Prostate gland (tissue), 2 donors: Measurements from ENCODE around the gene MRPL53. TPM values are rescaled to one million over a fixed set of nuclear protein-coding genes. Genes with fewer than 3 reads are reported as not detected.

Experiments used
- DNase-seq: peaks from one replicate; pipeline ENCODE4 v3.0.0-alpha.2; 2019; ENCODE audit warnings: low spot score
- H3K27ac ChIP-seq, 2 donors: fragments of 200-600 bp; sonication (generic); 2 replicates each; pipeline ENCODE4 v1.5.1; 2017 to 2019
- H3K27me3 ChIP-seq: fragments of 200-600 bp; sonication (generic); replicated peaks from 2 replicates; pipeline ENCODE4 v1.5.1; 2019; ENCODE audit not compliant: insufficient read depth
- H3K36me3 ChIP-seq, 2 donors: fragments of 200-600 bp; sonication (generic); 1 replicate in 1 of 2; 2 replicates in 1 of 2; pipeline versions ENCODE4 v1.5.1 to v1.8.1; 2017 to 2019
- H3K4me1 ChIP-seq: fragments of 200-600 bp; sonication (generic); replicated peaks from 2 replicates; pipeline ENCODE4 v1.5.1; 2019
- H3K4me3 ChIP-seq, 2 donors: fragments of 200-600 bp; sonication (generic); 2 replicates each; pipeline ENCODE4 v1.5.1; 2017 to 2019
- H3K9me3 ChIP-seq: fragments of 200-600 bp; sonication (generic); 2 replicates; pipeline ENCODE4 v1.5.1; 2017
- POLR2A ChIP-seq: fragments of 450-650 bp; IDR thresholded peaks from one replicate; pipeline ENCODE4 v1.6.1; 2016; ENCODE audit warnings: antibody characterized with exemption, mild to moderate bottlenecking
- POLR2AphosphoS5 ChIP-seq: sonication (generic); formaldehyde crosslinking; IDR thresholded peaks from one replicate; pipeline ENCODE4 v1.6.1; 2017; ENCODE audit warnings: antibody characterized with exemption
- WGBS: methylation state at CpG from one replicate; pipeline ENCODE4 v1.1.5; 2018; 5-methylcytosine and 5-hydroxymethylcytosine counted together
- intact Hi-C: fragments of 100-400 bp; cut with DNase I; formaldehyde crosslinking; loops from one replicate; pipeline ENCODE4 v1.14.2; 2022
- total RNA-seq, 2 donors: library from RNA; depleted of rRNA; stranded (reverse); fragments of >200 nt; gene quantifications; one replicate each; pipeline ENCODE4 v1.1.0, GENCODE V29; 2016
- TF ChIP-seq, protein P1 (sequence below), 4 experiments: fragments of 200-600 bp in 2 of 4; fragments of 450-650 bp in 2 of 4; sonication (generic) in 2 of 4; IDR thresholded peaks; 1 replicate in 3 of 4; 2 replicates in 1 of 4; pipeline ENCODE4 v1.5.1; 2016 to 2019; ENCODE audit warnings: antibody characterized with exemption in 4 of 4, mild to moderate bottlenecking in 2 of 4, moderate library complexity in 2 of 4

MRPL53 gene
- 10 to 100 TPM; 28.2 to 63.3 TPM for total RNA-seq

DNA sequence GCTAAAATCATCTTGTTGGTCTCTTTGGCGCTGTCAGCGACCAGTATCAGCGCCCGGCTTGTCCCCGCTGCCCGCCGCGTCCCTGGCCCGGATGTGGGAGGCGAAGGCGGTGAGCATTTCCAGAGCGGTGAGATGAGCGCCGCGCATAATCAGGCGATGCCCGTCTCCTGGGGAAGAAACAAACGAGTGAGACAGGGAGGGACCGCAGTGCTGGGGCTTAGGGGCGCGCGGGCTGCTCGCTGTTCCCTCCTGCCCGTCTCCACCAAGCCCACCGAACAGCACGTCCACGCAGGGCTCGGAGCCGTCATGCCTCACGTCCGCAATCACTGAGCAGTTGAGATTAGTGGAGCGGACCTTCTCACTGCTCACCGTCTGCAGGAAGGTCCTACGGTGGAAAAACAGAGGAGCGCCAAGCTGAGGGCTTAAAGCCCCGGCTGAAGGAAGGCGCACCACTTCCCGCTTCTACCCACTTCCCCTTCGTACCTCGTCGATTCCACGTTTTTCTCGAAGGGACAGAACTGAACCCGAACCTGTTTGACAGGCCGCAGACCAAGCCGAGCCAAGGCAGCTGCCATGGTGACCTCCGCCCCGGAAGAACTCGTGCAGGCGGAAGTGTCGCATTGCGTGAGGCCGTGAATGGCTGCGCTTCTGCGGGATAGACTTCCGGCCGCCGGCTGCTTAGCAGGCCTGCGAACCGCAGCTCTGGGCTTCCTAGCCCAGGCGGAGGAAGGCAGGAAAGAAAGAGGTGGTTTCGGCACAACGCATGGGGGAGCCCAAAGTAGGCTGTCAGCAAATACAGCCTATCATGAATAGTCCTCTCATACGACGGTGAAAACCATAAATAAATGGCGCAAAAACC lies at the start of gene MRPL53:
Gene MRPL53, minus strand, starts transcription at position 595 of the 859 bp plus-strand sequence. Its CDS starts 20 bp downstream, at position 575.
- H3K9me3 ChIP-seq, result no peaks in the 10 kb centered on the region
- WGBS, result under 1% methylated on average over 66 of the region's 66 CpGs
- peak; percentile 91 for DNase-seq
- H3K36me3 ChIP-seq, result peaks cover 0 to 3% of the 10 kb centered on the region in 2 donors
- no peaks in the 10 kb centered on the region for H3K27me3 ChIP-seq
- peak within 1 kb of the TSS; percentile 89 to 91 for H3K27ac ChIP-seq
- no peaks in the 10 kb centered on the region for H3K4me1 ChIP-seq
- H3K4me3 ChIP-seq, result peak within 1 kb of the TSS; percentile 51 to 63
- TF ChIP-seq POLR2AphosphoS5, result peak; percentile 98
- TF ChIP-seq, protein P1, sequence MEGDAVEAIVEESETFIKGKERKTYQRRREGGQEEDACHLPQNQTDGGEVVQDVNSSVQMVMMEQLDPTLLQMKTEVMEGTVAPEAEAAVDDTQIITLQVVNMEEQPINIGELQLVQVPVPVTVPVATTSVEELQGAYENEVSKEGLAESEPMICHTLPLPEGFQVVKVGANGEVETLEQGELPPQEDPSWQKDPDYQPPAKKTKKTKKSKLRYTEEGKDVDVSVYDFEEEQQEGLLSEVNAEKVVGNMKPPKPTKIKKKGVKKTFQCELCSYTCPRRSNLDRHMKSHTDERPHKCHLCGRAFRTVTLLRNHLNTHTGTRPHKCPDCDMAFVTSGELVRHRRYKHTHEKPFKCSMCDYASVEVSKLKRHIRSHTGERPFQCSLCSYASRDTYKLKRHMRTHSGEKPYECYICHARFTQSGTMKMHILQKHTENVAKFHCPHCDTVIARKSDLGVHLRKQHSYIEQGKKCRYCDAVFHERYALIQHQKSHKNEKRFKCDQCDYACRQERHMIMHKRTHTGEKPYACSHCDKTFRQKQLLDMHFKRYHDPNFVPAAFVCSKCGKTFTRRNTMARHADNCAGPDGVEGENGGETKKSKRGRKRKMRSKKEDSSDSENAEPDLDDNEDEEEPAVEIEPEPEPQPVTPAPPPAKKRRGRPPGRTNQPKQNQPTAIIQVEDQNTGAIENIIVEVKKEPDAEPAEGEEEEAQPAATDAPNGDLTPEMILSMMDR (IDR thresholded peaks at IDR 0.05), result peak in 1 of 4 experiments; percentile 16
- peak; percentile 50 for TF ChIP-seq POLR2A
- intact Hi-C loops, result no loop called here

DNA sequence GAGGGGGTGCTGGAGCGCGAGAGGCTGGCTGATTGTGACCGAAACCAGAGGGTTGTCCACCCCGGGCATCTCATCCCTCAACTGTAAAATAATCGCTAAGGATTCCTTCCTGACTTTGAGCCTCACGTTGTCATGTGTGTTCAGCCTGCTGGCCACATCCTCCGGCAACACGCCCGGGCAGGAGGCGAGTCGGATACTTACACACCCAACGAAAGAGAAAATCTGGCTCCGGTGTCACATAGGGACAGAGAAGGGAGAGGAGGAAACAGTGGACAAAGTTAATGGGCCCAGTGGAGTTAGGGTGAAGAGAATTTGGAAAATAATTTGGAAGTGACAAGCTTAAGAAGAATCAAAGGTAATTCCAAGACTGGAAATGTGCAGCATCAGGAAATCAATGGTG lies 44.2 kb upstream of the MRPL53 start:
- intact Hi-C loops, result no loop called here
- H3K4me3 ChIP-seq, result no peak overlapping the region
- no peaks in the 10 kb centered on the region for H3K9me3 ChIP-seq
- no peak for DNase-seq
- peaks cover 44% of the 10 kb centered on the region for H3K27me3 ChIP-seq
- H3K4me1 ChIP-seq, result peaks cover 11% of the 10 kb centered on the region
- whole genome bisulfite sequencing, result 67% methylated on average over 13 of the region's 13 CpGs
- TF ChIP-seq POLR2AphosphoS5 (no peak), POLR2A (no peak)
- TF ChIP-seq, protein P1 (IDR thresholded peaks at IDR 0.05), result no peak
- no peaks in the 10 kb centered on the region for H3K36me3 ChIP-seq
- no peak overlapping the region for H3K27ac ChIP-seq

DNA sequence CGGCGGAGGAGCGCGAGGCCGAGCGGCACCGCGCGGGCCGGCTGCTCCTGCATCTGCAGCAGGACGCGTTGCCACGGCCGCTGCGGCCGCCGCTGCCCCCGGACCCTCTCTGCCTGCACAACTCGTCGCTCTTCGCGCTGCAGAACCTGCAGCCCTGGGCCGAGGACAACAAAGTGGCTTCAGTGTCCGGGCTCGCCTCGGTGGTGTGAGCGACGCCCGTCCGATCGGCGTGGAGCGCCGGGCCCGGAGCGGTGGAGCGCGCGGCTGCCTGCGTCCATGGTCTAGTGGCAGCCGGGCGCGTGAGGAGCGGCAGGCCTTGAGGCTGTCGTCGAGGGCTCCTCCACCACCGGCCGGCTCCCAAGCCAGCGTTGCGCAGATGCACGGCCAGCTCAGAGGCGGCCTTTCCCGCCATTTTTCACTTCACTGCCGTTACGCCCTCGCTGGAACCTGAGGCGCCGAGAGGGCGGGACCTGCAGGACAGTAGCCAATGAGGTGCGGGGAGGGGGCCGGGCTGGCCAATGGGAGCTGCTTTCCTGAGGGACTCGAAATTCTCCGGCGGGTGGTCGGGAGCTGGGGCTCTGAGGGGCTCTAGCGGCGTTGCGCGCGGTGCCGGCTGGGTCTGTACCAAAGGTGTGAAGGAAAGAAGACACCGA lies 43.6 kb upstream of the MRPL53 start:
- Histone ChIP-seq H3K27me3 (peaks cover 47% of the 10 kb centered on the region), H3K9me3 (no peaks in the 10 kb centered on the region), H3K36me3 (no peaks in the 10 kb centered on the region), H3K4me3 (peak overlapping the region in 1 of 2 donors; percentile 15), H3K4me1 (peaks cover 11% of the 10 kb centered on the region), H3K27ac (no peak overlapping the region)
- intact Hi-C loops, result no loop called here
- WGBS, result 3% methylated on average over 64 of the region's 72 CpGs
- TF ChIP-seq, protein P1 (IDR thresholded peaks at IDR 0.05), result no peak
- TF ChIP-seq POLR2AphosphoS5 (peak; percentile 9), POLR2A (no peak)
- DNase-seq, result no peak

DNA sequence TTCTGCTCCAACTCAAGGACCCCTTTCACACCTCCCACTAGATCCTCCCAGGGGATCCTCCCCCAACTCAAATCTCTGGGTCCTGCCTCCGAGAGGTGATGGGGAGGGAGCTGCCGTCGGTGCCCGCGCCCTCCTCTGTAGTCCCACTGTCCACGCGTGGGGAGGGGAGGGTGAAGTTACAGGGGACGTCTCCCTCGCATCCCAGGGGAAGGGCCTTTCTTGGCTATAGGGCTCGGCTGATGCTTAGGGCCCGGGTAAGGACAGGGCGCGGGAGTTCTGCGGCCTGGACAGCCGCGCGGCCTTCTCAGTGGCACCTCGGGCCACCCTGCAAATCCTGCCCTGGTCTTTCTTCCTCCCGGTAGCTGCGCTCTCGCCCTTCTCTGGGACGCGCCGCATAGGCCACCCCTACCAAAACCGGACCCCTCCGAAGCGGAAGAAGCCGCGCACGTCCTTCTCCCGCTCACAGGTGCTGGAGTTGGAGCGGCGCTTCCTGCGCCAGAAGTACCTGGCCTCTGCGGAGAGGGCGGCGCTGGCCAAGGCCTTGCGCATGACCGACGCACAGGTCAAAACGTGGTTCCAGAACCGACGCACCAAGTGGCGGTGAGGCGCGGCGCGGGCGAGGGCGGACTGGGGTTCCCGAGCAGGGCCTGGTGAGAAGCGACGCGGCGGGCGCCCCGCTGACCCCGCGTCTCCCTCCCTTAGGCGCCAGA lies 42.9 kb upstream of the MRPL53 start:
- peaks cover 11% of the 10 kb centered on the region for H3K4me1 ChIP-seq
- DNase-seq, result no peak
- peaks cover 47% of the 10 kb centered on the region for H3K27me3 ChIP-seq
- H3K9me3 ChIP-seq, result no peaks in the 10 kb centered on the region
- peak overlapping the region in 1 of 2 donors; percentile 15 for H3K4me3 ChIP-seq
- H3K36me3 ChIP-seq, result no peaks in the 10 kb centered on the region
- TF ChIP-seq, protein P1 (IDR thresholded peaks at IDR 0.05), result no peak
- 5% methylated on average over 49 of the region's 60 CpGs for WGBS
- intact Hi-C loops, result no loop called here
- H3K27ac ChIP-seq, result no peak overlapping the region
